Measurements from ENCODE around the gene AQP7. TPM values are rescaled to one million over a fixed set of nuclear protein-coding genes. Genes with fewer than 3 reads are reported as not detected.
A peak's percentile ranks its signal among the peaks of the same experiment; 100 is the strongest.

The AQP7 gene
- total and polyA plus RNA-seq, 2 donors: 0.24 to 1.3 TPM

- WGBS: 75% methylated on average over 10 of the region's 10 CpGs
- Histone ChIP-seq H3K36me3 (ENCODE audit: control insufficient read depth in 2 of 2, insufficient read depth in 2 of 2, low read length in 1 of 2) (peaks cover 44 to 63% of the 10 kb centered on the region in 2 donors), H3K27ac (ENCODE audit: low read depth in 1 of 2, low read length in 1 of 2) (peak overlapping the region; percentile 43 to 64), H3K4me1 (ENCODE audit: control insufficient read depth in 2 of 2, insufficient read depth in 2 of 2, low read length in 2 of 2) (peaks cover 28 to 82% of the 10 kb centered on the region in 2 donors), H3K9me3 (ENCODE audit: control insufficient read depth in 2 of 2, insufficient read depth in 1 of 2, low read length in 1 of 2) (peaks cover 0 to 6% of the 10 kb centered on the region in 2 donors), H3K4me3 (ENCODE audit: low read length in 2 of 2) (peak overlapping the region; percentile 74 to 100), H3K27me3 (ENCODE audit: control insufficient read depth in 2 of 2, insufficient read depth in 1 of 2, low read length in 1 of 2) (peaks cover 0 to 2% of the 10 kb centered on the region in 2 donors)
- no peak for DNase-seq (ENCODE audit: low read depth in 6 of 9, low spot score in 9 of 9)
Measured at GRCh38 chr9:33443464-33444154, 41.2 kb upstream of the AQP7 start.

GRCh38 chr9:33443047-33443446 lies 40.7 kb upstream of the AQP7 start:
- H3K27ac ChIP-seq (ENCODE audit: low read depth in 1 of 2, low read length in 1 of 2): peak overlapping the region in 1 of 2 donors; percentile 43
- peaks cover 26 to 77% of the 10 kb centered on the region in 2 donors for H3K4me1 ChIP-seq (ENCODE audit: control insufficient read depth in 2 of 2, insufficient read depth in 2 of 2, low read length in 2 of 2)
- peaks cover 44 to 63% of the 10 kb centered on the region in 2 donors for H3K36me3 ChIP-seq (ENCODE audit: control insufficient read depth in 2 of 2, insufficient read depth in 2 of 2, low read length in 1 of 2)
- H3K4me3 ChIP-seq (ENCODE audit: low read length in 2 of 2): no peak overlapping the region
- DNase-seq (ENCODE audit: low read depth in 6 of 9, low spot score in 9 of 9): no peak
- peaks cover 0 to 2% of the 10 kb centered on the region in 2 donors for H3K27me3 ChIP-seq (ENCODE audit: control insufficient read depth in 2 of 2, insufficient read depth in 1 of 2, low read length in 1 of 2)
- H3K9me3 ChIP-seq (ENCODE audit: control insufficient read depth in 2 of 2, insufficient read depth in 1 of 2, low read length in 1 of 2): peaks cover 0 to 2% of the 10 kb centered on the region in 2 donors
- 94% methylated on average over 9 of the region's 9 CpGs for WGBS

GRCh38 chr9:33442125-33442524 lies 39.8 kb upstream of the AQP7 start:
- no peaks in the 10 kb centered on the region for H3K9me3 ChIP-seq (ENCODE audit: control insufficient read depth in 2 of 2, insufficient read depth in 1 of 2, low read length in 1 of 2)
- peaks cover 26 to 70% of the 10 kb centered on the region in 2 donors for H3K4me1 ChIP-seq (ENCODE audit: control insufficient read depth in 2 of 2, insufficient read depth in 2 of 2, low read length in 2 of 2)
- H3K27me3 ChIP-seq (ENCODE audit: control insufficient read depth in 2 of 2, insufficient read depth in 1 of 2, low read length in 1 of 2): peaks cover 0 to 2% of the 10 kb centered on the region in 2 donors
- no peak overlapping the region for H3K27ac ChIP-seq (ENCODE audit: low read depth in 1 of 2, low read length in 1 of 2)
- no peak overlapping the region for H3K4me3 ChIP-seq (ENCODE audit: low read length in 2 of 2)
- WGBS: 98% methylated on average over 15 of the region's 15 CpGs
- no peak for DNase-seq (ENCODE audit: low read depth in 6 of 9, low spot score in 9 of 9)
- H3K36me3 ChIP-seq (ENCODE audit: control insufficient read depth in 2 of 2, insufficient read depth in 2 of 2, low read length in 1 of 2): peaks cover 44 to 63% of the 10 kb centered on the region in 2 donors

- Histone ChIP-seq H3K27me3 (ENCODE audit: control insufficient read depth in 2 of 2, insufficient read depth in 1 of 2, low read length in 1 of 2) (no peaks in the 10 kb centered on the region), H3K4me3 (ENCODE audit: low read length in 2 of 2) (no peak overlapping the region), H3K27ac (ENCODE audit: low read depth in 1 of 2, low read length in 1 of 2) (no peak overlapping the region), H3K4me1 (ENCODE audit: control insufficient read depth in 2 of 2, insufficient read depth in 2 of 2, low read length in 2 of 2) (peaks cover 25 to 59% of the 10 kb centered on the region in 2 donors), H3K36me3 (ENCODE audit: control insufficient read depth in 2 of 2, insufficient read depth in 2 of 2, low read length in 1 of 2) (peaks cover 43 to 63% of the 10 kb centered on the region in 2 donors), H3K9me3 (ENCODE audit: control insufficient read depth in 2 of 2, insufficient read depth in 1 of 2, low read length in 1 of 2) (no peaks in the 10 kb centered on the region)
- DNase-seq (ENCODE audit: low read depth in 6 of 9, low spot score in 9 of 9): no peak
- WGBS: 98% methylated on average over 1 of the region's 1 CpG
Measured at GRCh38 chr9:33440609-33441008, 38.2 kb upstream of the AQP7 start.

GRCh38 chr9:33440204-33440603 lies 37.8 kb upstream of the AQP7 start:
- Histone ChIP-seq H3K4me1 (ENCODE audit: control insufficient read depth in 2 of 2, insufficient read depth in 2 of 2, low read length in 2 of 2) (peaks cover 21 to 55% of the 10 kb centered on the region in 2 donors), H3K4me3 (ENCODE audit: low read length in 2 of 2) (no peak overlapping the region), H3K27ac (ENCODE audit: low read depth in 1 of 2, low read length in 1 of 2) (no peak overlapping the region), H3K36me3 (ENCODE audit: control insufficient read depth in 2 of 2, insufficient read depth in 2 of 2, low read length in 1 of 2) (peaks cover 39 to 61% of the 10 kb centered on the region in 2 donors), H3K9me3 (ENCODE audit: control insufficient read depth in 2 of 2, insufficient read depth in 1 of 2, low read length in 1 of 2) (no peaks in the 10 kb centered on the region), H3K27me3 (ENCODE audit: control insufficient read depth in 2 of 2, insufficient read depth in 1 of 2, low read length in 1 of 2) (no peaks in the 10 kb centered on the region)
- 96% methylated on average over 7 of the region's 7 CpGs for WGBS
- no peak for DNase-seq (ENCODE audit: low read depth in 6 of 9, low spot score in 9 of 9)

GRCh38 chr9:33439731-33440130 lies 37.4 kb upstream of the AQP7 start:
- H3K4me3 ChIP-seq (ENCODE audit: low read length in 2 of 2): no peak overlapping the region
- H3K36me3 ChIP-seq (ENCODE audit: control insufficient read depth in 2 of 2, insufficient read depth in 2 of 2, low read length in 1 of 2): peaks cover 38 to 56% of the 10 kb centered on the region in 2 donors
- peaks cover 19 to 50% of the 10 kb centered on the region in 2 donors for H3K4me1 ChIP-seq (ENCODE audit: control insufficient read depth in 2 of 2, insufficient read depth in 2 of 2, low read length in 2 of 2)
- WGBS: 86% methylated on average over 6 of the region's 6 CpGs
- H3K27me3 ChIP-seq (ENCODE audit: control insufficient read depth in 2 of 2, insufficient read depth in 1 of 2, low read length in 1 of 2): no peaks in the 10 kb centered on the region
- no peaks in the 10 kb centered on the region for H3K9me3 ChIP-seq (ENCODE audit: control insufficient read depth in 2 of 2, insufficient read depth in 1 of 2, low read length in 1 of 2)
- H3K27ac ChIP-seq (ENCODE audit: low read depth in 1 of 2, low read length in 1 of 2): no peak overlapping the region
- DNase-seq (ENCODE audit: low read depth in 6 of 9, low spot score in 9 of 9): no peak

- Histone ChIP-seq H3K9me3 (ENCODE audit: control insufficient read depth in 2 of 2, insufficient read depth in 1 of 2, low read length in 1 of 2) (no peaks in the 10 kb centered on the region), H3K4me1 (ENCODE audit: control insufficient read depth in 2 of 2, insufficient read depth in 2 of 2, low read length in 2 of 2) (peaks cover 14 to 45% of the 10 kb centered on the region in 2 donors), H3K27me3 (ENCODE audit: control insufficient read depth in 2 of 2, insufficient read depth in 1 of 2, low read length in 1 of 2) (no peaks in the 10 kb centered on the region), H3K4me3 (ENCODE audit: low read length in 2 of 2) (no peak overlapping the region), H3K36me3 (ENCODE audit: control insufficient read depth in 2 of 2, insufficient read depth in 2 of 2, low read length in 1 of 2) (peaks cover 37 to 52% of the 10 kb centered on the region in 2 donors), H3K27ac (ENCODE audit: low read depth in 1 of 2, low read length in 1 of 2) (peak overlapping the region; percentile 2 to 37)
- no peak for DNase-seq (ENCODE audit: low read depth in 6 of 9, low spot score in 9 of 9)
- 91% methylated on average over 7 of the region's 7 CpGs for WGBS
Measured at GRCh38 chr9:33438926-33439680, 36.7 kb upstream of the AQP7 start.

GRCh38 chr9:33437898-33438297 lies 35.5 kb upstream of the AQP7 start:
- 97% methylated on average over 1 of the region's 1 CpG for whole genome bisulfite sequencing

GRCh38 chr9:33437205-33437604 lies 34.8 kb upstream of the AQP7 start:
- H3K4me1 ChIP-seq (ENCODE audit: control insufficient read depth in 2 of 2, insufficient read depth in 2 of 2, low read length in 2 of 2): peaks cover 0 to 26% of the 10 kb centered on the region in 2 donors
- 61% methylated on average over 2 of the region's 2 CpGs for WGBS
- no peak for DNase-seq (ENCODE audit: low read depth in 6 of 9, low spot score in 9 of 9)
- H3K9me3 ChIP-seq (ENCODE audit: control insufficient read depth in 2 of 2, insufficient read depth in 1 of 2, low read length in 1 of 2): no peaks in the 10 kb centered on the region
- H3K27me3 ChIP-seq (ENCODE audit: control insufficient read depth in 2 of 2, insufficient read depth in 1 of 2, low read length in 1 of 2): no peaks in the 10 kb centered on the region
- H3K36me3 ChIP-seq (ENCODE audit: control insufficient read depth in 2 of 2, insufficient read depth in 2 of 2, low read length in 1 of 2): peaks cover 18 to 33% of the 10 kb centered on the region in 2 donors
- H3K4me3 ChIP-seq (ENCODE audit: low read length in 2 of 2): no peak overlapping the region
- no peak overlapping the region for H3K27ac ChIP-seq (ENCODE audit: low read depth in 1 of 2, low read length in 1 of 2)

More at GRCh38 chr9:33437898-33438297, 35.5 kb upstream of the AQP7 start:
- Histone ChIP-seq H3K4me1 (ENCODE audit: control insufficient read depth in 2 of 2, insufficient read depth in 2 of 2, low read length in 2 of 2) (peaks cover 2 to 33% of the 10 kb centered on the region in 2 donors), H3K9me3 (ENCODE audit: control insufficient read depth in 2 of 2, insufficient read depth in 1 of 2, low read length in 1 of 2) (no peaks in the 10 kb centered on the region), H3K27me3 (ENCODE audit: control insufficient read depth in 2 of 2, insufficient read depth in 1 of 2, low read length in 1 of 2) (no peaks in the 10 kb centered on the region), H3K27ac (ENCODE audit: low read depth in 1 of 2, low read length in 1 of 2) (no peak overlapping the region), H3K36me3 (ENCODE audit: control insufficient read depth in 2 of 2, insufficient read depth in 2 of 2, low read length in 1 of 2) (peaks cover 25 to 40% of the 10 kb centered on the region in 2 donors), H3K4me3 (ENCODE audit: low read length in 2 of 2) (no peak overlapping the region)
- no peak for DNase-seq (ENCODE audit: low read depth in 6 of 9, low spot score in 9 of 9)
